ENCODE results near the gene GRWD1. TPM values are rescaled to one million over a fixed set of nuclear protein-coding genes. Genes with fewer than 3 reads are reported as not detected.

GRWD1 gene
- total and polyA plus RNA-seq, 10 of the 15 experiments (the other 5 are each of a cell fraction or from before 2014, with no cell fraction given) = 1.4 to 103 (median 30.7) TPM

DNA sequence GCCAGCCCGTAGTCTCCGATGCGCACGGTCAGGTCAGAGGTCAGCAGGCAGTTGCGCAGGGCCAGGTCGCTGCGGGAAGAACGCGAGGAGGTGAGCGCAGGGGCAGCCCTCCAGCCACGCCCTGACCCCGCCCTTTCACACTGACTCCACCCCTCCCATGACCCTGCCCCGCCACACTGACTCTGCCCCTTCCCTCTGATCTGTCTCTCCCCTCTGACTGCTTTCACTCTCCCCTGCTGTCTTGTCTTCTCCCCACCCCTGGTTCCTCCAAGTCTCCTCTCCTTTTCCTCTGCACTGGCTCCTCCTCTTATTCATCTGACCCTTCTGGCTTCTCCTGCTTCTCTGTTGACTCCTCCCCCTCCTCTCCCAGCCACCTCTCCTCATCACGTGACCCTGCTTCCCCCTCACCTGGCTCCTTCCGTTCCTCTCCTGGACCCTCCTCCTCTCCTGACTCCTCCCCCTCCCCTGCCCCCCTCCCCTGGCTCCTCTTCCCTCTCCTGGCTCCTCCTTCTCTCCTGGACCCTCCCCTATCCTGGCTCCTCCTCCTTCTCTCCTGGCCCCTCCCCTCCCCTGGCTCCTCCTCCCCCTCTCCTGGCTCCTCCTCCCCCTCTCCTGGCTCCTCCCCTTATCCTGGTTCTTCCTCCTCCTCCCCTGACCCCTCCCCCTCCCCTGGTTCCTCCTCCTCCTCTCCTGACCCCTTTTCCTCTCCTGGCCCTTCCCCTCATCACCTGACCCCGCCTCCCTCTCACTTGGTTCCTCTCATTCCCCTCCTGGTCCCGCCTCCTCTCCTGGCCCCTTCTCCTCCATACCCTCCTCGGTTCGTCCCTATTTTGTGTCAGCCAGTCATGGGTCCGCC lies 55.9 kb downstream of the GRWD1 start (continued):
- TF ChIP-seq, protein P1, sequence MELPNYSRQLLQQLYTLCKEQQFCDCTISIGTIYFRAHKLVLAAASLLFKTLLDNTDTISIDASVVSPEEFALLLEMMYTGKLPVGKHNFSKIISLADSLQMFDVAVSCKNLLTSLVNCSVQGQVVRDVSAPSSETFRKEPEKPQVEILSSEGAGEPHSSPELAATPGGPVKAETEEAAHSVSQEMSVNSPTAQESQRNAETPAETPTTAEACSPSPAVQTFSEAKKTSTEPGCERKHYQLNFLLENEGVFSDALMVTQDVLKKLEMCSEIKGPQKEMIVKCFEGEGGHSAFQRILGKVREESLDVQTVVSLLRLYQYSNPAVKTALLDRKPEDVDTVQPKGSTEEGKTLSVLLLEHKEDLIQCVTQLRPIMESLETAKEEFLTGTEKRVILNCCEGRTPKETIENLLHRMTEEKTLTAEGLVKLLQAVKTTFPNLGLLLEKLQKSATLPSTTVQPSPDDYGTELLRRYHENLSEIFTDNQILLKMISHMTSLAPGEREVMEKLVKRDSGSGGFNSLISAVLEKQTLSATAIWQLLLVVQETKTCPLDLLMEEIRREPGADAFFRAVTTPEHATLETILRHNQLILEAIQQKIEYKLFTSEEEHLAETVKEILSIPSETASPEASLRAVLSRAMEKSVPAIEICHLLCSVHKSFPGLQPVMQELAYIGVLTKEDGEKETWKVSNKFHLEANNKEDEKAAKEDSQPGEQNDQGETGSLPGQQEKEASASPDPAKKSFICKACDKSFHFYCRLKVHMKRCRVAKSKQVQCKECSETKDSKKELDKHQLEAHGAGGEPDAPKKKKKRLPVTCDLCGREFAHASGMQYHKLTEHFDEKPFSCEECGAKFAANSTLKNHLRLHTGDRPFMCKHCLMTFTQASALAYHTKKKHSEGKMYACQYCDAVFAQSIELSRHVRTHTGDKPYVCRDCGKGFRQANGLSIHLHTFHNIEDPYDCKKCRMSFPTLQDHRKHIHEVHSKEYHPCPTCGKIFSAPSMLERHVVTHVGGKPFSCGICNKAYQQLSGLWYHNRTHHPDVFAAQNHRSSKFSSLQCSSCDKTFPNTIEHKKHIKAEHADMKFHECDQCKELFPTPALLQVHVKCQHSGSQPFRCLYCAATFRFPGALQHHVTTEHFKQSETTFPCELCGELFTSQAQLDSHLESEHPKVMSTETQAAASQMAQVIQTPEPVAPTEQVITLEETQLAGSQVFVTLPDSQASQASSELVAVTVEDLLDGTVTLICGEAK (IDR thresholded peaks at IDR 0.05; ENCODE audit: borderline replicate concordance) = no peak
- TF ChIP-seq TCF7 (IDR thresholded peaks at IDR 0.05; ENCODE audit: borderline replicate concordance) (no peak), ZNF384 (IDR thresholded peaks at IDR 0.05; ENCODE audit: borderline replicate concordance, low read depth, low read length) (no peak), MEF2A (IDR thresholded peaks at IDR 0.05; ENCODE audit: insufficient read depth, low read depth, low read length) (no peak), PAX8 (IDR thresholded peaks at IDR 0.05) (no peak), PKNOX1 (IDR thresholded peaks at IDR 0.05) (0 out of 2 replicates have a peak, but pooled peaks have one; percentile 38), MYB (IDR thresholded peaks at IDR 0.05; ENCODE audit: borderline replicate concordance, low read depth, low read length) (no peak), SPI1 (IDR thresholded peaks at IDR 0.05; ENCODE audit: borderline replicate concordance, insufficient read depth, low read depth, low read length) (no peak), MXI1 (IDR thresholded peaks at IDR 0.05; ENCODE audit: low read depth, low read length) (no peak), SIN3A (IDR thresholded peaks at IDR 0.05; ENCODE audit: low read depth, low read length) (no peak), SMAD1 (IDR thresholded peaks at IDR 0.05; ENCODE audit: low read depth, partially characterized antibody) (no peak), HCFC1 (IDR thresholded peaks at IDR 0.05; ENCODE audit: low read length) (no peak), ASH2L (IDR thresholded peaks at IDR 0.05; ENCODE audit: borderline replicate concordance, low read depth) (no peak), CBFB (IDR thresholded peaks at IDR 0.05; ENCODE audit: low read depth) (no peak), ZNF274 (IDR thresholded peaks at IDR 0.05; ENCODE audit: insufficient read depth, insufficient read length) (no peak), ZSCAN29 (IDR thresholded peaks at IDR 0.05) (no peak), IKZF2 (IDR thresholded peaks at IDR 0.05) (0 out of 4 replicates have a peak, but pooled peaks of 1 of the 2 experiments have one; percentile 20)
- TF ChIP-seq, protein P2, sequence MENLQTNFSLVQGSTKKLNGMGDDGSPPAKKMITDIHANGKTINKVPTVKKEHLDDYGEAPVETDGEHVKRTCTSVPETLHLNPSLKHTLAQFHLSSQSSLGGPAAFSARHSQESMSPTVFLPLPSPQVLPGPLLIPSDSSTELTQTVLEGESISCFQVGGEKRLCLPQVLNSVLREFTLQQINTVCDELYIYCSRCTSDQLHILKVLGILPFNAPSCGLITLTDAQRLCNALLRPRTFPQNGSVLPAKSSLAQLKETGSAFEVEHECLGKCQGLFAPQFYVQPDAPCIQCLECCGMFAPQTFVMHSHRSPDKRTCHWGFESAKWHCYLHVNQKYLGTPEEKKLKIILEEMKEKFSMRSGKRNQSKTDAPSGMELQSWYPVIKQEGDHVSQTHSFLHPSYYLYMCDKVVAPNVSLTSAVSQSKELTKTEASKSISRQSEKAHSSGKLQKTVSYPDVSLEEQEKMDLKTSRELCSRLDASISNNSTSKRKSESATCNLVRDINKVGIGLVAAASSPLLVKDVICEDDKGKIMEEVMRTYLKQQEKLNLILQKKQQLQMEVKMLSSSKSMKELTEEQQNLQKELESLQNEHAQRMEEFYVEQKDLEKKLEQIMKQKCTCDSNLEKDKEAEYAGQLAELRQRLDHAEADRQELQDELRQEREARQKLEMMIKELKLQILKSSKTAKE (IDR thresholded peaks at IDR 0.05; ENCODE audit: low read depth, poor library complexity, severe bottlenecking) = no peak
- TF ChIP-seq, protein P3, sequence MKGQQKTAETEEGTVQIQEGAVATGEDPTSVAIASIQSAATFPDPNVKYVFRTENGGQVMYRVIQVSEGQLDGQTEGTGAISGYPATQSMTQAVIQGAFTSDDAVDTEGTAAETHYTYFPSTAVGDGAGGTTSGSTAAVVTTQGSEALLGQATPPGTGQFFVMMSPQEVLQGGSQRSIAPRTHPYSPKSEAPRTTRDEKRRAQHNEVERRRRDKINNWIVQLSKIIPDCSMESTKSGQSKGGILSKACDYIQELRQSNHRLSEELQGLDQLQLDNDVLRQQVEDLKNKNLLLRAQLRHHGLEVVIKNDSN (IDR thresholded peaks at IDR 0.05; ENCODE audit: borderline replicate concordance, extremely low read length, insufficient read depth, low read depth, low read length) = peak; percentile 77
- TF ChIP-seq, protein P4, sequence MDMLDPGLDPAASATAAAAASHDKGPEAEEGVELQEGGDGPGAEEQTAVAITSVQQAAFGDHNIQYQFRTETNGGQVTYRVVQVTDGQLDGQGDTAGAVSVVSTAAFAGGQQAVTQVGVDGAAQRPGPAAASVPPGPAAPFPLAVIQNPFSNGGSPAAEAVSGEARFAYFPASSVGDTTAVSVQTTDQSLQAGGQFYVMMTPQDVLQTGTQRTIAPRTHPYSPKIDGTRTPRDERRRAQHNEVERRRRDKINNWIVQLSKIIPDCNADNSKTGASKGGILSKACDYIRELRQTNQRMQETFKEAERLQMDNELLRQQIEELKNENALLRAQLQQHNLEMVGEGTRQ (IDR thresholded peaks at IDR 0.05; ENCODE audit: borderline replicate concordance, low read depth, low read length) = peak; percentile 47; the same call in 1 of the 2 replicates

All from GM12878 (cell line).